H9 (cell line): Measurements from ENCODE around the gene STT3B. TPM values are rescaled to one million over a fixed set of nuclear protein-coding genes. Genes with fewer than 3 reads are reported as not detected.

ENCODE experiments used
- DNase-seq: peaks from one replicate; pipeline ENCODE4 v3.0.0-alpha.2; 2017
- H2AFZ ChIP-seq: one replicate; pipeline ENCODE4 v1.6.1; 2013; ENCODE audit warnings: mild to moderate bottlenecking, low read length, control low read depth, moderate library complexity
- H2AK5ac ChIP-seq: 2 replicates; pipeline ENCODE4 v1.6.1; 2013; ENCODE audit warnings: low read length, control low read depth, mixed read lengths; ENCODE audit not compliant: insufficient read length
- H2BK120ac ChIP-seq: one replicate; pipeline ENCODE4 v1.6.1; 2013; ENCODE audit warnings: low read depth, mild to moderate bottlenecking, low read length, control low read depth, inconsistent platforms; ENCODE audit not compliant: poor library complexity, severe bottlenecking
- H2BK12ac ChIP-seq: 2 replicates; pipeline ENCODE4 v1.6.1; 2013; ENCODE audit warnings: low read length, control low read depth, mixed read lengths, low read depth; ENCODE audit not compliant: insufficient read length
- H2BK15ac ChIP-seq: 2 replicates; pipeline ENCODE4 v1.6.1; 2013; ENCODE audit warnings: low read depth, low read length, control low read depth
- H2BK20ac ChIP-seq: one replicate; pipeline ENCODE4 v1.6.1; 2013; ENCODE audit warnings: low read depth, mild to moderate bottlenecking, low read length, control low read depth, inconsistent platforms; ENCODE audit not compliant: poor library complexity, severe bottlenecking
- H2BK5ac ChIP-seq: 2 replicates; pipeline ENCODE4 v1.6.1; 2013; ENCODE audit warnings: low read length, control low read depth, mixed read lengths; ENCODE audit not compliant: insufficient read length
- H3K14ac ChIP-seq: 2 replicates; pipeline ENCODE4 v1.6.1; 2013; ENCODE audit warnings: low read length, control low read depth; ENCODE audit not compliant: insufficient read depth
- H3K18ac ChIP-seq: 2 replicates; pipeline ENCODE4 v1.6.1; 2013; ENCODE audit warnings: low read depth, mild to moderate bottlenecking, mixed read lengths, low read length, control low read depth; ENCODE audit not compliant: insufficient read length
- H3K23ac ChIP-seq: 2 replicates; pipeline ENCODE4 v1.6.1; 2013; ENCODE audit warnings: low read length, control low read depth, mixed read lengths, low read depth; ENCODE audit not compliant: insufficient read length
- H3K23me2 ChIP-seq: 2 replicates; pipeline ENCODE4 v1.6.1; 2013; ENCODE audit warnings: low read depth, mild to moderate bottlenecking, mixed read lengths, low read length, control low read depth; ENCODE audit not compliant: insufficient read length, poor library complexity, severe bottlenecking
- H3K27ac ChIP-seq: 2 replicates; pipeline ENCODE4 v1.5.1; 2013; ENCODE audit warnings: low read length, control low read depth, mixed read lengths, low read depth; ENCODE audit not compliant: insufficient read length
- H3K27me3 ChIP-seq: 2 replicates; pipeline ENCODE4 v1.6.1; 2013; ENCODE audit warnings: low read length, control low read depth, inconsistent platforms; ENCODE audit not compliant: insufficient read depth
- H3K4ac ChIP-seq: 2 replicates; pipeline ENCODE4 v1.6.1; 2013; ENCODE audit warnings: low read depth, mild to moderate bottlenecking, control low read depth, inconsistent platforms, low read length, moderate library complexity
- H3K4me1 ChIP-seq: 2 replicates; pipeline ENCODE4 v1.6.1; 2013; ENCODE audit warnings: low read length, control low read depth, inconsistent platforms; ENCODE audit not compliant: insufficient read depth
- H3K4me2 ChIP-seq: 2 replicates; pipeline ENCODE4 v1.6.1; 2013; ENCODE audit warnings: low read length, control low read depth, mixed read lengths; ENCODE audit not compliant: insufficient read length, insufficient read depth
- H3K56ac ChIP-seq: 2 replicates; pipeline ENCODE4 v1.6.1; 2013; ENCODE audit warnings: low read depth, mild to moderate bottlenecking, mixed read lengths, low read length, control low read depth; ENCODE audit not compliant: insufficient read length
- H3K79me1 ChIP-seq: 2 replicates; pipeline ENCODE4 v1.6.1; 2013; ENCODE audit warnings: low read depth, mild to moderate bottlenecking, moderate library complexity, low read length, control low read depth, inconsistent platforms; ENCODE audit not compliant: insufficient read depth, poor library complexity, severe bottlenecking
- H3K79me2 ChIP-seq: 2 replicates; pipeline ENCODE4 v1.6.1; 2013; ENCODE audit warnings: low read length, control low read depth, inconsistent platforms; ENCODE audit not compliant: insufficient read depth
- H3K9ac ChIP-seq: 2 replicates; pipeline ENCODE4 v1.6.1; 2013; ENCODE audit warnings: low read length, control low read depth, mixed read lengths; ENCODE audit not compliant: insufficient read length; ENCODE audit errors: extremely low read depth
- H3K9me3 ChIP-seq: one replicate; pipeline ENCODE4 v1.6.1; 2013; ENCODE audit warnings: low read depth, low read length, inconsistent platforms; ENCODE audit not compliant: control insufficient read depth
- H3T11ph ChIP-seq: one replicate; pipeline ENCODE4 v1.6.1; 2013; ENCODE audit warnings: mild to moderate bottlenecking, low read length, control low read depth, inconsistent platforms
- H4K20me1 ChIP-seq: one replicate; pipeline ENCODE4 v1.6.1; 2013; ENCODE audit not compliant: control insufficient read depth, insufficient read length, insufficient read depth
- H4K5ac ChIP-seq: 2 replicates; pipeline ENCODE4 v1.6.1; 2013; ENCODE audit warnings: low read depth, mild to moderate bottlenecking, mixed read lengths, low read length, control low read depth; ENCODE audit not compliant: insufficient read length
- H4K8ac ChIP-seq: replicated peaks from 2 replicates; pipeline ENCODE4 v1.6.1; 2013; ENCODE audit warnings: low read length, control low read depth, mixed read lengths, low read depth; ENCODE audit not compliant: insufficient read length
- H4K91ac ChIP-seq: 2 replicates; pipeline ENCODE4 v1.6.1; 2013; ENCODE audit warnings: low read depth, mild to moderate bottlenecking, moderate library complexity, mixed read lengths, low read length, control low read depth; ENCODE audit not compliant: insufficient read length
- H3K27ac Mint-ChIP-seq, 3 experiments: 2 replicates in 2 of 3; 3 replicates in 1 of 3; pipeline ENCODE4 v1.8.0; 2020 to 2021; ENCODE audit warnings: mixed read lengths in 3 of 3, mild to moderate bottlenecking in 1 of 3, moderate library complexity in 1 of 3
- H3K27me3 Mint-ChIP-seq: 2 replicates; pipeline ENCODE4 v1.8.0; 2021; ENCODE audit warnings: low read depth, mild to moderate bottlenecking, moderate library complexity, mixed read lengths
- H3K36me3 Mint-ChIP-seq, 3 experiments: 2 replicates in 2 of 3; 3 replicates in 1 of 3; pipeline ENCODE4 v1.8.0; 2020 to 2021; ENCODE audit warnings: low read depth in 3 of 3, mixed read lengths in 3 of 3; ENCODE audit not compliant: insufficient read depth in 1 of 3
- H3K4me1 Mint-ChIP-seq, 2 experiments: 2 replicates each; pipeline ENCODE4 v1.8.0; 2020; ENCODE audit warnings: mixed read lengths in 2 of 2
- H3K4me3 Mint-ChIP-seq, 2 experiments: 2 replicates in 1 of 2; 3 replicates in 1 of 2; pipeline ENCODE4 v1.8.0; 2020 to 2021; ENCODE audit warnings: mild to moderate bottlenecking in 2 of 2, mixed read lengths in 2 of 2, moderate library complexity in 1 of 2
- H3K9me3 Mint-ChIP-seq, 2 experiments: 2 replicates in 1 of 2; 3 replicates in 1 of 2; pipeline ENCODE4 v1.8.0; 2020; ENCODE audit warnings: mild to moderate bottlenecking in 2 of 2, mixed read lengths in 2 of 2, moderate library complexity in 1 of 2
- WGBS: extraction: QIAGEN DNeasy Blood & Tissue Kit; methylation state at CpG from one replicate; pipeline ENCODE4 v1.1.7; 2013; ENCODE audit warnings: missing lambda C conversion rate, low lambda C conversion rate, mixed read lengths; ENCODE audit not compliant: insufficient read length; ENCODE audit errors: extremely low coverage; 5-methylcytosine and 5-hydroxymethylcytosine counted together
- total RNA-seq: library from RNA; stranded (reverse); gene quantifications from 2 replicates; pipeline ENCODE4 v1.2.1, GENCODE V29; 2021
- TF ChIP-seq, protein P1 (sequence below): fragments of 200-600 bp; sonication (generic); conservative IDR thresholded peaks from 3 replicates; pipeline ENCODE4 v1.8.0; 2021; ENCODE audit warnings: antibody characterized with exemption, mild to moderate bottlenecking

STT3B gene
- total RNA-seq, 1 experiment from 2014 or later = 79.9 TPM

DNA sequence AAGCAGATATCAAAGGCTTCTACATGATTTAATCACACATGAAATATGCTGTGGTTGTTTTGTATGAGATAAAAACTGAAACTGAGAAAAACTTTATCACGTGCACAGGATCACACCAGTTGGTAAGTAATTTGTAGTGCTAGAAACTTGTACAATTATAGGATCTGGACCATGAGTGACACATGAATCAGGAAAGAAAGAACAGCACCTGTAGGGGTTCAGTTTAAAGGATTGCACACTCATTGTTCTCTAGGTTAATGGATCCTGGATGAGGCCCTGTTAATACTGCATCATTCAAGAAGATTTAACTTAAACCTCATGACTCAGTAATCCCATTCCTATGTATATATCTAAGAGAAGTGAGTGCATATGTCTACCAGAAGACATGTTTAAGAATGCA, 87.9 kb downstream of the STT3B start:
- no peaks in the 10 kb centered on the region for H4K20me1 ChIP-seq
- H3K9me3 ChIP-seq = no peaks in the 10 kb centered on the region
- H2BK120ac ChIP-seq = no peak overlapping the region
- H2BK5ac ChIP-seq = no peak overlapping the region
- no peak overlapping the region for H2BK20ac ChIP-seq
- no peak overlapping the region for H2AK5ac ChIP-seq
- no peak overlapping the region for H3K23ac ChIP-seq
- H3K4me2 ChIP-seq = no peak overlapping the region
- no peak overlapping the region for H2AFZ ChIP-seq
- no peak overlapping the region for H4K91ac ChIP-seq
- H4K8ac ChIP-seq = no peak overlapping the region
- H2BK15ac ChIP-seq = no peak overlapping the region
- no peak for DNase-seq
- no peak overlapping the region for H3K27ac ChIP-seq
- H3K56ac ChIP-seq = no peak overlapping the region
- H3K4me1 Mint-ChIP-seq = peaks cover 32 to 41% of the 10 kb centered on the region in 2 experiments
- H3K4me3 Mint-ChIP-seq = no peak overlapping the region
- H2BK12ac ChIP-seq = no peak overlapping the region
- no peaks in the 10 kb centered on the region; a peak in 1 of 5 replicates for H3K9me3 Mint-ChIP-seq
- H3K18ac ChIP-seq = no peak overlapping the region
- peaks cover 2% of the 10 kb centered on the region; the same call in 1 of the 2 replicates for H3K4me1 ChIP-seq
- WGBS = no CpG with 5 or more reads among the region's 1 CpG
- TF ChIP-seq, protein P1, sequence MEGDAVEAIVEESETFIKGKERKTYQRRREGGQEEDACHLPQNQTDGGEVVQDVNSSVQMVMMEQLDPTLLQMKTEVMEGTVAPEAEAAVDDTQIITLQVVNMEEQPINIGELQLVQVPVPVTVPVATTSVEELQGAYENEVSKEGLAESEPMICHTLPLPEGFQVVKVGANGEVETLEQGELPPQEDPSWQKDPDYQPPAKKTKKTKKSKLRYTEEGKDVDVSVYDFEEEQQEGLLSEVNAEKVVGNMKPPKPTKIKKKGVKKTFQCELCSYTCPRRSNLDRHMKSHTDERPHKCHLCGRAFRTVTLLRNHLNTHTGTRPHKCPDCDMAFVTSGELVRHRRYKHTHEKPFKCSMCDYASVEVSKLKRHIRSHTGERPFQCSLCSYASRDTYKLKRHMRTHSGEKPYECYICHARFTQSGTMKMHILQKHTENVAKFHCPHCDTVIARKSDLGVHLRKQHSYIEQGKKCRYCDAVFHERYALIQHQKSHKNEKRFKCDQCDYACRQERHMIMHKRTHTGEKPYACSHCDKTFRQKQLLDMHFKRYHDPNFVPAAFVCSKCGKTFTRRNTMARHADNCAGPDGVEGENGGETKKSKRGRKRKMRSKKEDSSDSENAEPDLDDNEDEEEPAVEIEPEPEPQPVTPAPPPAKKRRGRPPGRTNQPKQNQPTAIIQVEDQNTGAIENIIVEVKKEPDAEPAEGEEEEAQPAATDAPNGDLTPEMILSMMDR = no peak
- H3K27me3 ChIP-seq = no peaks in the 10 kb centered on the region
- H3K36me3 Mint-ChIP-seq = peaks cover 0 to 17% (median 16%) of the 10 kb centered on the region in 3 experiments; a peak in 4 of 7 replicates
- H3K4ac ChIP-seq = no peak overlapping the region
- no peak overlapping the region for H3K14ac ChIP-seq
- H3K79me2 ChIP-seq = no peaks in the 10 kb centered on the region
- no peak overlapping the region for H4K5ac ChIP-seq
- H3K79me1 ChIP-seq = no peaks in the 10 kb centered on the region
- 0 out of 7 replicates have a peak overlapping the region, but pooled peaks of 2 of the 3 experiments have one; percentile 8 to 12 for H3K27ac Mint-ChIP-seq
- no peaks in the 10 kb centered on the region for H3K23me2 ChIP-seq
- no peak overlapping the region for H3K9ac ChIP-seq
- H3K27me3 Mint-ChIP-seq = no peaks in the 10 kb centered on the region
- H3T11ph ChIP-seq = no peak overlapping the region
